Mammary microvascular endothelial cell (primary cell): Measurements from ENCODE around the gene MYPOP. TPM values are rescaled to one million over a fixed set of nuclear protein-coding genes. Genes with fewer than 3 reads are reported as not detected.

Experiments
- total RNA-seq: library from RNA; depleted of rRNA; stranded (reverse); fragments of >200 nt; gene quantifications from 2 replicates; pipeline ENCODE4 v1.2.3, GENCODE V29; 2015

MYPOP gene
- 1.4 and 3.1 TPM in 2 replicates for total RNA-seq

GRCh38 chr19:45901912-45902650, at the start of gene MYPOP:
TSS of gene MYPOP (minus strand) at chr19:45902613. CDS start at chr19:45901773, 840 bp downstream.

GRCh38 chr19:45913874-45914830, 11.7 kb upstream of the MYPOP start, which contains the start of gene NANOS2:
TSS of gene NANOS2 (minus strand) at chr19:45914778. CDS start at chr19:45914693, 85 bp downstream.

GRCh38 chr19:45885556-45886426, 16.6 kb downstream of the MYPOP start, which contains the start of gene IRF2BP1:
TSS of gene IRF2BP1 (minus strand) at chr19:45886141. CDS start at chr19:45885774, 367 bp downstream.

GRCh38 chr19:45863840-45864628, 38.4 kb downstream of the MYPOP start, which contains the start of gene FOXA3:
TSS of gene FOXA3 (plus strand) at chr19:45864326. CDS start at chr19:45864457, 131 bp downstream.

GRCh38 chr19:45862564-45863334, 39.7 kb downstream of the MYPOP start, which contains the start of gene SYMPK:
TSS of gene SYMPK (minus strand) at chr19:45863147. CDS start at chr19:45854495, 8,652 bp downstream.

Other genes with a start within 250 kb of the MYPOP start
- not detected in 2 replicates for gene GIPR, start 234.4 kb downstream of the MYPOP start, total RNA-seq
- gene SNRPD2, start 210.7 kb downstream of the MYPOP start, total RNA-seq = 409 and 447 TPM in 2 replicates
- 14.6 and 17.1 TPM in 2 replicates for gene QPCTL, start 209.9 kb downstream of the MYPOP start, total RNA-seq
- gene FBXO46, start 171.7 kb downstream of the MYPOP start, total RNA-seq = 7.7 and 9.8 TPM in 2 replicates
- gene MEIOSIN, start 169.2 kb downstream of the MYPOP start, total RNA-seq = not detected in 2 replicates
- gene SIX5, start 133.4 kb downstream of the MYPOP start, total RNA-seq = 8.6 and 9.2 TPM in 2 replicates
- 8.5 and 11.2 TPM in 2 replicates for gene DMPK, start 120.1 kb downstream of the MYPOP start, total RNA-seq
- 32.8 and 33.2 TPM in 2 replicates for gene DMWD, start 109.8 kb downstream of the MYPOP start, total RNA-seq
- gene RSPH6A, start 87.3 kb downstream of the MYPOP start, total RNA-seq = not detected in 2 replicates
- 47.0 and 48.7 TPM in 2 replicates for gene SYMPK, start 39.5 kb downstream of the MYPOP start, total RNA-seq
- gene FOXA3, start 38.3 kb downstream of the MYPOP start, total RNA-seq = not detected in 2 replicates
- gene IRF2BP1, start 16.5 kb downstream of the MYPOP start, total RNA-seq = 22.0 and 22.6 TPM in 2 replicates
- gene NANOS2, start 12.2 kb upstream of the MYPOP start, total RNA-seq = not detected in 2 replicates
- 9.7 and 10.4 TPM in 2 replicates for gene NOVA2, start 71.3 kb upstream of the MYPOP start, total RNA-seq
- 10.4 and 12.1 TPM in 2 replicates for gene CCDC61, start 92.9 kb upstream of the MYPOP start, total RNA-seq
- not detected in 2 replicates for gene PGLYRP1, start 120.4 kb upstream of the MYPOP start, total RNA-seq
- not detected in 2 replicates for gene IGFL4, start 138.4 kb upstream of the MYPOP start, total RNA-seq
- gene IGFL3, start 222.1 kb upstream of the MYPOP start, total RNA-seq = not detected in 2 replicates
- not detected in 2 replicates for gene IGFL2, start 245.6 kb upstream of the MYPOP start, total RNA-seq